ENCODE measurements around the gene RPS6KC1.

RPS6KC1 gene

DNA sequence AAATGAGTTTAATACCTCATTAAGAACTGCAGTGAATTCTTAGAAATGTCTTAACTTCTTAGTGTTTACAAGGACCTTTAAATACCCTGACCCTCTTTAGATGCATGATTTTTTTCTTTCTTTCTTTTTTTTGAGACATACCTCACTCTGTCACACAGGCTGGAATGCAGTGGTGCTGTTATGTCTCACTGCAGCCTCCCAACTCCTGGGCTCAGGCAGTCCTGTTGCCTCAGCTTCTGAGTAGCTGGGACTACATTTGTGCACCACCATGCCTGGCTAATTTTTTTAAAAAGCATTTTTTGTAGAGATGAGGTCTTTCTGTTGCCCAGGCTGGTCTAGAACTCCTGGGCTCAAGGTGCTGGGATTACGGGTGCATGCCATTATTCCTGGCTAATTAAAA is 191.8 kb downstream of the RPS6KC1 start:
- no peak for DNase-seq

GRCh38 chr1:213244664-213245091 is 193.6 kb downstream of the RPS6KC1 start:
- DNase-seq = peak in 1 of 5 experiments; percentile 48

DNA sequence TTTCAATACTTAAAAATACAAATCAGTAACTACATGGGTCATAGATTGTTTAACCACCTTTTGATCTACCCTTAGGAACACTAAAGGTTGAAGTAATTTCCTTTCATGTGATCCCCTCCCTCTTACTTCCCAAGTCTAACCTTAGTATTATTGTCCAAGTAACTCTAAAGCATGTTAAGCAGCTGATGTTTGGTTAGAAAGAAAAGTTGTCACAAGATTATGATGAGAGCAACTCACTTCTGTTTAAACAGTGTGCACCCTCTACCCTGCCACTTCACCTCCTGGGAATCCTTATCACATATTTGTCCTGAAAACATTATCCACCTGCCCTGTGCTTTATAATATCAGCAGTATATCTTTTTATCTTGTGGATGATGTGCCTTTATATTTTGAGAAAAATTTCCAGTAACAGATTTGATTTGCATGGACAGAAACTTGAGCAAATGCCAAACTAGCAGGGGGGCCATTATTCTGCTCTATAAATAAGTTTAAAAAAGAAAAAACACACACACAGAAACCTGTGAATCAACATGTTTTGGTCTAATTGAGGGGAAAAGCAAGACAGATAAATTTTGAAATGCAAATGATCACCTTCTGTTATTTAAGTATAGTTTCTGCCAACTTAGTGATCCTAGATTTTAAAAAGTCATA is 194.3 kb downstream of the RPS6KC1 start:
- no peak for DNase-seq

GRCh38 chr1:213247038-213247437 is 196.0 kb downstream of the RPS6KC1 start:
- no peak for DNase-seq

DNA sequence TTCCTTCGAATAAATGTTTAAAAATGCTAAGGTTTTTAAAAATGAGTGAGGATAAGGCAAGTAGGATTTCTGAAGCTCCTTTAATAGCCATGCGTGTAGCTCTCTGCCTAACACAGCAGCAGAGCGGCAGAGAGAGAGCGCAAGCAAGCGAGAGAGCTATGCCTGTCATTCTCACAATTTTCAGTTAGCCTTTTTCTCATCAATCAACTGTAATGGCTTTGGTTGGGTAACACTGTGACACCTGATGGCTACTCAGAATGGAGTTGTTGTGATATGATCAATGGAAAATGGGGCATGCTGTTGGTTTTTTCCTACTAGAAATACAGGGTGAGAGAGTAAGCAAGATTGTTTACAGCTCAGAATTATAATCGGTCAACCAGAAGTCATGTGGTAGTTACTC is 198.4 kb downstream of the RPS6KC1 start:
- DNase-seq = no peak

GRCh38 chr1:213250041-213250440 is 199.0 kb downstream of the RPS6KC1 start:
- no peak for DNase-seq

DNA sequence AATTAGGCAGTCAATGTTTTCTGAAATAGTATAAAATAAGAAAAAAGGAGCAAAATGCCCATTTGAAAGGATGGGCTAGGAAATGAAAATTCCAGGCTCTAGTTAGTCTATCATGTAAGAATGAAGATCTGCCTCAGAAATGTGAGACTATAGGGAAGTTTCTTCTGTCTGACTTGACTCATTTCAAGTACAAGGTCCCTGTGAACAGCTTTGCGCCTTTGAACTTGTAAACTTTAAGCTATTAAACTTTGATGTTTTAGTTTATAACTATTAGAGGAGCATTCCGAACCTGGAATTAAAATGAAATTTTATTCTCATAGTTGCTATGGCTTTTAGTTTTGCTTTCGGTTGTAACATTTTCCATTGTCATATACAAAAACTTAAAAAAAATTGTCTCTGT is 199.4 kb downstream of the RPS6KC1 start:
- DNase-seq = no peak

GRCh38 chr1:213251972-213252371 is 200.9 kb downstream of the RPS6KC1 start:
- no peak for DNase-seq

- no peak for DNase-seq
Observed at GRCh38 chr1:213256438-213257087, 205.5 kb downstream of the RPS6KC1 start.

DNA sequence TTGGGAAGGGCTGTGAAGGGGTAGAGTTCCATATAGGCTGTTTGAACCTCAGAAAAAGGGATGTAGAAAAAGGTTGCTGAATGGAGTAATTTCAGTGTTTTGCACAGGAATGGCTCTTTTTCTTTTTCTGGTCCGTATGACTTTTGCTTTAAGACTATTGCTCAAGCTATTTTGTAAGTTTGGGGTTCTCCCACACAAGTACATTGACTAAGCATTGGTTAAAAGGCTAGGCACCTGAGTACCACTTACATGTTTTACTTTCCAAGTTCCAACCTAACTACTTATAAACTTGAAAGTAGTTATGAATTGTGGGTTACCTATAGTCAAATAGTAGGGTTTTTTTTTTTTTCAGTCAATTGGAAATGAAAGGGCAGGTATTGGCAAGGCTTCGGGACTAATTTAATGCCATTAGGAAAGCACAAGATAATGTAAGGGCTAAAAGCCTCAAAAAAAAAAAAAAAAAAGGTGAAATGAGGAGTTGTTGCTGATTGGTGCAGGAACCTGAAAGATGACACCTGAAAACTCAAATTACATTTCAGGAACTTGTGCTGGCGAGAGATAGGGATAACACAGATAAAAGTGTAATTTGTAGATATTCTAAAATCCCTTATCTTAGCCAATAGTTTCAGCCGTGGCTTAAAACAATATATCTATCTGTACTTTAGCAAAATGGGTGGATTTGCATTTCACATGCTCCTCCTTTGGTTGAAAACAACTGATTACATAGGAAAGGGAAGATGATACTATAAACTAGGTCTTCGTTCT is 209.5 kb downstream of the RPS6KC1 start:
- DNase-seq = no peak

GRCh38 chr1:213264531-213264930 is 213.5 kb downstream of the RPS6KC1 start:
- DNase-seq = no peak

GRCh38 chr1:213266983-213267772 is 216.1 kb downstream of the RPS6KC1 start:
- DNase-seq = no peak

DNA sequence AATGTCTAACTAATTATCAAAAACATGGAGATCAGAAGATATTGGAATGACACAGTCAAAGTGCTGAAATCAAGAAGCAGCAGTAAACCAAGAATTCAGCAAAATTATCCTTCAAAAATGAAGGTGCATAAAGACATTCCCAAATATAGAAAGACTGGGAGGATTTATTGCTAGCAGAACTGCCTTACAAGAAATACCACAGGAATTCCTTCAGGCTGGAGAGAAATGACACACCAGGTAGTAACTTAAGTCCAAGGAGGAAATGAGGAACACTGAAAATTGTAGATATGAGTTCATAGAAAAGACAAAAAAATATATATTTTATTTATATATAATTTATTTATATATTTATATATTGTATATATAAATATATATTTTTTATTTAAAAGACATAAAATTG is 217.2 kb downstream of the RPS6KC1 start:
- DNase-seq = no peak

DNA sequence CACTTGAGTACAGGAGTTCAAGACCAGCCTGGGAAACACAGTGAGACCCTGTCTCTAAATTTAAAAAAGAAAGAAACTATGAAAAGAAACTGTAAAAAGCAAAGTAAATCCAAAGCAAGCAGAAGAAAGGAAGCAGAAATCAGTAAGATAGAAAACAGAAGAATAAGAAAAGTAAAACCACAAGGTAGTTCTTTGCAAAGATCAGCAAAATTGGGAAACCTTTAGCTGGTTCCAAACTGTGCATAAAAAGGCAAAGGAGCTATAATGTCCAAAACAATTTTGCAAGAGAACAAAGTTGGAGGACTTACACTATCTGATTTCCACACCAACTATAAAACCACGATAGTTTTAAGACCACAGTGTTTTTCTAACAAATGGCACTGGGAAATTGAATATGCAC is 218.8 kb downstream of the RPS6KC1 start:
- no peak for DNase-seq

DNA sequence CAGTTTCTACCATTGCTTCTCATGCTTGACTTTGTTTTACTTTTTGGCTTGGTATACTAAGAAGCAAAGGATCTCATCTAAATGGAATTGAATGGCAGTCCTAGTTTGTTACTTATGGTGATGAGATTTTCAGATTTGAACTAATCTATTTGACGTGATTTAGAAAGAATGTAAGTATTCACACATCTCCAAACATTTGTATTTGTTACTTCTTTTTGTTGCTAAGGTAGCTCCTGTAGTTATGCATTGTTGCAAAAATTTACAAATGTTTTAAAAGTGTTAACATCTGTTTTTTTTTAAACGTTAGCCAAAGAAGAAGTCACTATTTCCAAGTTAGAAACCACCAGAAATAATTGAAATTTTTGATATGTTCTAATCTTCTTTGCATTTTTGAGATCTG is 222.5 kb downstream of the RPS6KC1 start:
- DNase-seq = no peak

DNA sequence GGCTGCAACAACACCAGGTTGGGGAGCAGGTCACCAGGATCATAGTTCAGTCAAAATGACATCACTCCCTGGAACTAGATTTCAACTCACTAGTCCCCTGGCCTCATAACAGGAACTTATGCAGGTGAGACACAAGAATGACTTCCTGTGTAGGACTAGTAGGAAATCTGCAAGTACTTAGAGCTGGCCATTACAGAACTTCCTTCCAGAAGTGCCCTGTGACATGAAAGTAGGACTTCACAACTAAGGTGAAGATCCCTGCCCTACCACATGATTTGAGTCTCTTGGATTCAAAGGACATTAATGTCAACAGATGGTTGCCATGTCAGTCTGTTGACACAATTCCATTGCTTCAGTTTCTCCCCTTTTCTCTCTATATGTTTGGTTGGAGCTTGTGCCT is 223.1 kb downstream of the RPS6KC1 start:
- DNase-seq = no peak

DNA sequence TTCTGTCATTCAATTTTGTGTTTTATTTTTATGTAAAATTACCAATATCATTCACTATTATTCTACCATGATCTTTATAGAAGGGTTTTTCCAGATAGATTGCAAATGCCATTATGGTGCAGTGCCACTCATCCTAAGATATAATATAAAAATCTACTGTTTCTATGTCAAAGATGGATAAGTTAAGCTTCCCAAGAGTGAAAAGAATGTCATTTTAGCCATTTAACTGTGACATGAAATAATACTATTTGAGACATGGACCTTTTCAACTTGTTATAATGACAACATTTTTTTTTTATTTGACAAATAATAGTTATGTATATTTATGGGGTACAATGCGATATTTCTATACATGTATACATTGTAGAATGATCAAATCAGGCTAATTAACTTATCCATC is 224.3 kb downstream of the RPS6KC1 start:
- DNase-seq = no peak

DNA sequence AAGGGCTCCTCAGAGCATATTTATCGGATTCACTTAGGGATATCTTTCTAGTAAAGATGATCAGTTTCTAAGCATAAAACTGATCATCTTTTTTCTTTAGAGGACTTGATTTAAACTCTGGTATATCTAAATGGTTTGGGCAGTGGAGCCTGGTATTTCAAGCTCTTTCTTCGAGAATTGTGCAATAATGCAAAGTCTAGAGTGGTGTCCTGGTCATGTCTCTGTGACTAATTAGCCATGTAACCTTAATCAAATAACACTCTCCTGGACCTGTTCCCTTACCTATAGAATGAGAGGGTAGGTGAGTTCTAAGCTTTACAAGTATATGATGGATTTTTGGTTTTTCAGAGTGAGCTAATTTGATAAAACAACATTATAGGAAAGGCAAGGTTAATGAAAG is 225.2 kb downstream of the RPS6KC1 start:
- no peak for DNase-seq

- DNase-seq = no peak
Observed at GRCh38 chr1:213277036-213277435, 226.0 kb downstream of the RPS6KC1 start.

DNA sequence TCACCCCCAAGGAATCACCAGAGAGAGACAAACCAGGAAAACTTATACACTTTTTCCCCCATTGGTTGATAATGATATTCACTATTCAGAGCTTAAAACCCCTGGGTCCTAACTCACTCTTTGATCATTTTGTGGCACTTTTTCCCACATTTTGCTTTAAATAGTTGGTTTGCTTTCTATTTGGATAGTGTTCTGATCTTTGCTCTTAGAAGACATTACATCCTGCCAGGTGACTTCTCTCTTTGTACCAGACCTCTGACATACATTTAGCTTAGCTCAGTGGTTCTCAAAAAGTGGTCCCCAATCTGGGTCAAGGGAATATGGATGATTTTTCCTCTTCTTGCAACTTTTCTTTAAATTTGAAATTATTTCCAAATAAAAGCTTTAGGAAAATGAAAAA is 228.4 kb downstream of the RPS6KC1 start:
- DNase-seq = no peak

DNA sequence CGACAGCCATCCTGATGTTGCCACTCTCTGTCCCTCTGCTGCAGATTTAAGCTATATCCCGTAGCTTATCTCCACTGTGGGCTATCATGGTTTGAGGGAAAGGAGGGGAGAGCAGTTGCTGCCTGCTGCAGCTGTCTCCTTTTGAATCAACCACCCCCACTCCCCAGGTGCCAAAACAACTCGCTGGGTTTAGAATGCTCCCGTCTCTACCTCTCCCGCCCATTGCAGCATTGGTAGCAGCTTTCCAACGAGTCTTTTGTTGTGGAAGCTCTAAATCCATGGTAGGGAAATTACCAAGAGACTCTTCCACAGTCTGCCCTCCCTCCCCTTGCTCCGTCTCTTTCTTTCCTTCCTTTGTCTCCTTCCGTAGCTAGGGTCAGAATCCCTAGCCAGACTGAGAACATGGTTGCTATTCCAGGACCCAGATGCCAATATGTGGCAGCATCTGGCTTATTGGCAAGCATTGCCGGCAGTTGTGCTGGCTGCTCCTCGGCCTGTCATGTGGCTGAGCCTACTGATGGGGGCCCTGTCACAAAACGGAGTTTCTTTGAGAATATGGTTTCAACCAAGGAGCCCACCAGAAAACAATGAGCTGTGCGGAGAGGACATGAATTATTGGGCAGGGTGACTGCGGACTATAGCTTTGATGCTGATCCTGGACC is 230.7 kb downstream of the RPS6KC1 start:
- DNase-seq = no peak

GRCh38 chr1:213284626-213285025 is 233.6 kb downstream of the RPS6KC1 start:
- no peak for DNase-seq

DNA sequence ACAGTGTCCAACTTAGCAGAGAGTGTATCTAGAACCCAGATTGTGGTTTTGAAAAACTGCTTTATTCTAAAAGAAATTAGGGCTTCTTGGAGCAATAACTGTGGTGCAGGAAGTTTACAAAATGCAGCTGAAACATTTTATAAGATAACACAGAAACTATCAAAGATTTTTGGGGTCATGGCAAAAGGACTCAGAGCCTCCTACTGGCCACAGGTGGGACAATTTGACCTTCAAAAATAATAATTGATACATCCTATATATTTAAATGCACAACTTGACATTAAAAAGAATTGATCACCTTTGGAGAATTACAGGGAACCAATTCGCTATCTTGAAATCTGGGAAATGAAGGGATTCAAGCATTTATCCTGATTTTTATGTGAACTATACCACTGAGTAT is 235.2 kb downstream of the RPS6KC1 start:
- no peak for DNase-seq
